ENCODE results near the gene THY1. TPM values are rescaled to one million over a fixed set of nuclear protein-coding genes. Genes with fewer than 3 reads are reported as not detected.

The THY1 gene
- polyA plus RNA-seq, 1 donor from 2014 or later: 98.3 TPM

- no peak overlapping the region for H3K4me2 ChIP-seq (ENCODE audit: low read length)
- no peaks in the 10 kb centered on the region for H3K9me3 ChIP-seq (ENCODE audit: low read length)
- no peak overlapping the region for H2AFZ ChIP-seq (ENCODE audit: low read depth, low read length)
- no peaks in the 10 kb centered on the region for H4K20me1 ChIP-seq (ENCODE audit: insufficient read depth)
- H3K9ac ChIP-seq (ENCODE audit: low read length): no peak overlapping the region
- no peaks in the 10 kb centered on the region for H3K36me3 ChIP-seq (ENCODE audit: insufficient read depth, low read length)
- H3K27ac ChIP-seq (ENCODE audit: low read length): no peak overlapping the region
- H3K27me3 ChIP-seq (ENCODE audit: insufficient read depth, low read depth, low read length): no peaks in the 10 kb centered on the region
- H3K79me2 ChIP-seq (replicated peaks; ENCODE audit: insufficient read depth, low read length): no peaks in the 10 kb centered on the region
- H3K4me3 ChIP-seq (ENCODE audit: low read length): no peak overlapping the region
- TF ChIP-seq RAD21 (conservative IDR thresholded peaks at IDR 0.05) (peak; percentile 30), POLR2AphosphoS5 (IDR thresholded peaks at IDR 0.05) (no peak), CTCF (IDR thresholded peaks at IDR 0.05; ENCODE audit: poor library complexity, severe bottlenecking) (peak; percentile 42)
- no peaks in the 10 kb centered on the region for H3F3A ChIP-seq (ENCODE audit: insufficient read depth, low read length, poor library complexity, severe bottlenecking)
- H3K9me2 ChIP-seq (ENCODE audit: insufficient read depth, low read length): no peaks in the 10 kb centered on the region
Measured at GRCh38 chr11:119371778-119372182, 51.2 kb downstream of the THY1 start.

- no peaks in the 10 kb centered on the region for H3F3A ChIP-seq (ENCODE audit: insufficient read depth, low read length, poor library complexity, severe bottlenecking)
- no peak overlapping the region for H3K4me2 ChIP-seq (ENCODE audit: low read length)
- no peaks in the 10 kb centered on the region for H3K9me3 ChIP-seq (ENCODE audit: low read length)
- H3K9me2 ChIP-seq (ENCODE audit: insufficient read depth, low read length): no peaks in the 10 kb centered on the region
- no peak overlapping the region for H3K9ac ChIP-seq (ENCODE audit: low read length)
- H4K20me1 ChIP-seq (ENCODE audit: insufficient read depth): no peaks in the 10 kb centered on the region
- H3K27me3 ChIP-seq (ENCODE audit: insufficient read depth, low read depth, low read length): no peaks in the 10 kb centered on the region
- H3K4me3 ChIP-seq (ENCODE audit: low read length): no peak overlapping the region
- H3K79me2 ChIP-seq (replicated peaks; ENCODE audit: insufficient read depth, low read length): no peaks in the 10 kb centered on the region
- H2AFZ ChIP-seq (ENCODE audit: low read depth, low read length): no peak overlapping the region
- TF ChIP-seq MXI1 (conservative IDR thresholded peaks at IDR 0.05; ENCODE audit: poor library complexity, severe bottlenecking): no peak
- no peak for TF ChIP-seq TAF1 (IDR thresholded peaks at IDR 0.05; ENCODE audit: low read depth)
- no peak for TF ChIP-seq CTCF (IDR thresholded peaks at IDR 0.05; ENCODE audit: poor library complexity, severe bottlenecking)
- TF ChIP-seq EZH2 (IDR thresholded peaks at IDR 0.05; ENCODE audit: borderline replicate concordance, insufficient read depth, low read length, poor library complexity, severe bottlenecking): no peak
- TF ChIP-seq RAD21 (conservative IDR thresholded peaks at IDR 0.05): no peak
- no peak for TF ChIP-seq REST (IDR thresholded peaks at IDR 0.05; ENCODE audit: borderline replicate concordance)
- no peak for TF ChIP-seq POLR2AphosphoS5 (IDR thresholded peaks at IDR 0.05)
- TF ChIP-seq EP300 (conservative IDR thresholded peaks at IDR 0.05; ENCODE audit: poor library complexity, severe bottlenecking): no peak
- no peak for TF ChIP-seq SMC3 (conservative IDR thresholded peaks at IDR 0.05; ENCODE audit: poor library complexity)
- no peak overlapping the region for H3K27ac ChIP-seq (ENCODE audit: low read length)
- no peaks in the 10 kb centered on the region for H3K36me3 ChIP-seq (ENCODE audit: insufficient read depth, low read length)
Measured at GRCh38 chr11:119371067-119371601, 51.8 kb downstream of the THY1 start.
